ENCODE results near the gene ACP3.

ACP3 gene

DNA sequence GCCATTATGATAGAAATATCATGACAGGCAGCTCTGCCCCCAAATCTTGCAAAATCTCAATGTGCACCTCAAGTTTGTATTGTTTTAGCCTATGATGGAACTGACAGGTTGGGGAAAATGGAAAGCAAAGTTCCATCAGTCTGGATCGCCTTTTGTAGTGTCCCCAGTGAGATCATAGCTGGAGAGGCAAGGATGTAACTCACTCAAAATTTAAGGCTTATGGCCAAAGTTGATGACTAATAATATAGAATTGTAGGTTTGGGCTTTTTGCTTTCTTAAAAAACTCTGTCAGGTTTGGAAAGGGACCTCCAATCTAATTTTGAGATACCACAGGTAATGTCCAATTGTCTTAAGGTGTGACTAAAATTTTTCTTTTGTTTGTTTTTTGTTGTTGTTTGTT lies 1.4 kb upstream of the ACP3 start:
- peak; percentile 2 for DNase-seq (ENCODE audit: low read depth, low spot score)

- DNase-seq (ENCODE audit: low read depth, low spot score) = peak; percentile 4
Measured at GRCh38 chr3:132318451-132318850, 1.2 kb downstream of the ACP3 start.

DNA sequence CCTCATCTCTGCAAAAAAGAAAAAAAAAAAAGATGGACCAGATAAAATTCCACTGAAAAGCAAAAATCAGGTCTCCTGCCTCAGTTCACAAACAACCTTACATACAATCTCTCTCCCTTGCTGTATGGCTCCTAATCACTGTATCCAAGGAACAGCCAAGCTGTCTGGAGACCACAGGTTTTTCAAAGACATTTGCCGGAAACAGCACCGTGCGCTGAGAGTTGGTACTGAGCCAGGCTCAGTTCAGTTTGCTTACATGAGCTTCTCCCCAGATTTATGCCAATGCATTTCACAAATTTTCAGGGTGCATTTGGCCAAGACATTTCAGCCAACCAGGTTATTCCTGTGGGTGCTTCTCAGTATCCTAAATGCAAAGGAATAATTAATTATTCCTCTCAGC lies 4.1 kb downstream of the ACP3 start:
- DNase-seq (ENCODE audit: low read depth, low spot score) = peak; percentile 9

DNA sequence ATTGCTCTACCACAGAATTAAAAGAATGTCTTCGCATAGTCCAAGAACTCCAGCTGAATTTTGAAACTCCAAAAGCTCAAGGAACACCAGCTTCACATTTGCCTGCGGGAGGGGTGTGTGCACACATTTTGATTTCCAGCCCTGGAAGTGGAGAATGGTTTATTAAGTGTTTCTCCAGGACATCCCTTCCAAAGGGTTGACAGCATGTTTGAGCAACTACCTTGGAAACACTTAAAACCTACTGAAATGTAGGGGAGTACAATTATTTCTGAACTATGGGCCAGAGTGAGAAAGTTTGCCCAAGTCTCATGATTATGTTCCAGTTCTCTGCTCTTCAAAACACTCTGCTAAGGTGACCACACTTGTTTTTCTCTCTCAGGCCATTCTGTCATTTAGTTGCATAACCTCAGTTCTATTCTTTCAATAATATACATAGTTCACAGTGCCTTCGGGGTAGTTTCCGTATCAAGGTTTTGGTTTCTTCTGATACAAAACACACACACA lies 7.9 kb downstream of the ACP3 start:
- DNase-seq (ENCODE audit: low read depth, low spot score) = no peak

DNA sequence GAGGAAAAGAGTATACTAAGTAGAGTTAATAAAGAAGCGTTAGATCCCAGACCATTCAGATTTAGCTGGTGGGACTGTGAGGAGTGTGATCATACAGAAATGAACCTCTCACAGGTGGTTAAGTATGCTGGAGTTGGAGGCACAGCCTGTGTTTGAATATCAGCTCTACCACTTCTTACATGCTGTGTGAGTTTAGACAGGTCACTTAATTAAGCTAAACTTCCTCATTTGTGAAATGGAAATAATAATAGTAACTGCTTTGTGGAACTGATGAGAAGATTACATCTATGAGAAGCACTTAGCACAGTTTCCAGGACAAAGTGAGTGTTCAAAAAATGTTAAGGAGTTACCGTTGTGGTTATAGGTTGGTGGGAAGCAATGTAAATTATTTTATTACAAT lies 8.4 kb downstream of the ACP3 start:
- DNase-seq (ENCODE audit: low read depth, low spot score) = no peak

GRCh38 chr3:132326251-132326650 lies 9.0 kb downstream of the ACP3 start:
- DNase-seq (ENCODE audit: low read depth, low spot score) = no peak

- no peak for DNase-seq (ENCODE audit: low read depth, low spot score)
Measured at GRCh38 chr3:132332082-132332481, 14.9 kb downstream of the ACP3 start.

DNA sequence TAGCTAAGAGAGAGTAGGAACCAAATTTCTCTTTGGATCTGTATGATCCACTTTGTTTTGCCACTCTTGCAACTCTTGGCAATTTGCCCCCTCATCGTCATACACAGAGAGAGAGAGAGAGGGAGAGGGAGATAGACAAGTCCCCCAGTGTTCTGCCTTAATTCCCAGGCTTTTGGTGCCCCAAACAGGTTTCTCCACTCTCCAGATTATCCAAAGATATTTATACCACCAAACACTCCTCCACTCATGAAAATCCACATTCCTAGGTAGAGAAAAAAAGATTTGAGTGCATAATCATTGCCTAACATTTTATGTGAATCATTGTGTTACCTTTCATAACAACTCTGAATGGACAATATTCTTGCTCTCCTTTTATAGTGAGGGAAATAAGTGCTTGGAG lies 15.3 kb downstream of the ACP3 start:
- DNase-seq (ENCODE audit: low read depth, low spot score) = no peak

DNA sequence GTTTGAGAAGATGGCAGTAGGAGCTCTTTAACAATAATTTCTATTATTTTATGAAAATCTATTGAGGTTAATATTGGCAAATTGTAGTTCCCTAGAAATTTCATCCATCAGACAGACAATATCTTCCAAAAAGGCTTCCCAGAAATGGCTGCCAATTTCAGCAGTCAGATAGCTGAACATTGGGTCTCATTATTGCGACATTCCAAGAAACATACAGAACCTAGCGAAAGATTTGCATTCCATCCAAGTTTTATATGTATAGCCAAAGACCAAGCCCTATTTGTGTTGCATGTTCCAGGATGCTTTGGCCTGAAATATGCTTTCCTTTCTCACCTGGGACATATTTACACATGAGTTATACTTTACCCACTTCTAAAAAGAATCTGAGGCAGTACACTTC lies 24.5 kb downstream of the ACP3 start:
- DNase-seq (ENCODE audit: low read depth, low spot score) = no peak

GRCh38 chr3:132342183-132342582 lies 25.0 kb downstream of the ACP3 start:
- DNase-seq (ENCODE audit: low read depth, low spot score) = peak; percentile 14

GRCh38 chr3:132342610-132343009 lies 25.4 kb downstream of the ACP3 start:
- no peak for DNase-seq (ENCODE audit: low read depth, low spot score)

DNA sequence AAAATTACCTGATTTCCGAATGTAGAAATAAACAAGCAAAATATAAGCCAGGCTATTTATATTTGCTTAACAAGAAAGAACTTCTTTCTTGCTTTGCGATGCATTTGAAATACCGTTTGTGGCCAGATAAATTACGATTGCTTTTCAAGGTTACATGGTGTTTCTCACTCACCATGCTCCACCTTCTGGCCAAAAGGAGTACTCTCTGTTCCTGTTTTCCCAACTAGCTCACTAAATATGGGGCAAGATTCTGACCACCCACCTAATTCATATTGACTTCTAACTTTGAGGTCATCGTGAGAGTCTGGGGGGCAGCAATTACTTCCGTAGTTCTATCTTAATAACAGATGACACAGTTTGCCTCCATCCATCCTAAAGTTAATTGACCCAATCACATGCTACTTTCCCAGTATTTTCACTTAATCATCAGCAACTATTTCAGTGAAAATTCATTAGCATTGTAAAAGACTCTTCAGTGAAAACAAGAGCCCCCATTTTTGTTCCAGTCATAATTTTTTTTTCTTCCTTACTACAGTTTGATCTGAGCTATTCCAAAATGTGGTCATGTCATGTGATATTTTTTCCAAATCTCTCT lies 25.9 kb downstream of the ACP3 start:
- DNase-seq (ENCODE audit: low read depth, low spot score) = peak; percentile 77

DNA sequence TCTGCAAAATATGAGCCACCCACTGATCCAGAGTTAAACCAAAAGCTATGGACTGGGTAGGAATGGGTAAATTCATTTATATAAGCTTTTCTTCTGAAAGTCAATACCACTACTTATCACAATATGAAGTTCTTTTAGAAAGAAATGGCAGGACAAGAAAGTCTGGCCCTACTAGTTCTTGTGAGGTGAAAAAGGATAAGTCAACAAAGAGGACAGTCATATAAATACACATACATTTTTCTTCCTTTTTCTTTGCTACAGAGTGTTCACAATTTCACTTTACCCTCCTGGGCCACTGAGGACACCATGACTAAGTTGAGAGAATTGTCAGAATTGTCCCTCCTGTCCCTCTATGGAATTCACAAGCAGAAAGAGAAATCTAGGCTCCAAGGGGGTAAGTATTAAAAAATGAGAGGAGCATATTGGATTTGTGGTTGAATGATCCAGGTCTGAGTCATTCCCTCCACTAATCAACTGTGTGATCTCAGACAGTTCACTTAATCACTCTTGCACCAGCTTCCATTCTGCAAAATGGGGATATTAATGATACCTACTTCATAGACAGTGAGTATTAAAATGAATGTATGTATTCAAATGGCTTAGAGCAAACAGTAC lies 27.6 kb downstream of the ACP3 start:
- peak; percentile 42 for DNase-seq (ENCODE audit: low read depth, low spot score)

DNA sequence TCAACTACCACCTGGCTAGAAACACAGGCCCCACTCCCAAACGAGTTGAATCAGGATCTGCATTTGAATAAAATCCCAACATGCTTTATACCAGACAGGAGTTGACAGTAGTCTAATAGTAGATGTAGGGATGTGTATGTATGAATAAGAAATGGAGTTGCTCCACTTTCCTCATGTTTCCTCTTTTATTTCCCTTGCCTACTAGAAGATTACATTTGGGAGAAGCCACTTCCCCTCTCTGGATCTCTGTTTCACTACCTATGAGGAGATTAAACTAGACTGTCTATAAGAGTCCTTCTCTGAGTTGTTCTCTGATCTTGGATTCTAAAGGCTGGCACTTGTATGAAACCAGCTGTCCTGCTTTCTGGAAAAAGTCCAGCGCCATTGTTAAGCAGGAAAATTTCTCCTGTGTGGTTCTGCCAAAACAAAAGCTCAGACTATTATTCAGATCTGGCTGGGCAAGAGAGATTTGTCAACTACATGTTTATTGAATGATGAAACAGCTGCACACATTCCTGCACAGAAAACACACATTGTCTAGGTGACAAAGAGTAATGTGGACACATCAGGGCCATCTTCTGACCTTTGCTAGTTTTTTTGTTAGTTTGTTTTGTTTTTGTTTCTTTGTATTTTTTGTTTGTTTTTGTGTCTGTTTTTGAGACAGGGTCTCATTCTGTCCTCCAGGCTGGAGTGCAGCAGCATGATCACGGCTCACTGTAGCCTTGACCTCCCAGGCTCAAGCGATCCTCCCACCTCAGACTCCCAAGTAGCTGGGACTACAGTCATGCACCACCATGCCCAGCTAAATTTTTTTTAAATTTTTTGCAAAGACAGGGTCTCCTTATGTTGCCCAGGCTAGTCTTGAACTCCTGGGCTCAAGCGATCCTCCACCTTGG lies 29.9 kb downstream of the ACP3 start:
- DNase-seq (ENCODE audit: low read depth, low spot score) = peak; percentile 81

GRCh38 chr3:132347811-132348210 lies 30.6 kb downstream of the ACP3 start:
- no peak for DNase-seq (ENCODE audit: low read depth, low spot score)

DNA sequence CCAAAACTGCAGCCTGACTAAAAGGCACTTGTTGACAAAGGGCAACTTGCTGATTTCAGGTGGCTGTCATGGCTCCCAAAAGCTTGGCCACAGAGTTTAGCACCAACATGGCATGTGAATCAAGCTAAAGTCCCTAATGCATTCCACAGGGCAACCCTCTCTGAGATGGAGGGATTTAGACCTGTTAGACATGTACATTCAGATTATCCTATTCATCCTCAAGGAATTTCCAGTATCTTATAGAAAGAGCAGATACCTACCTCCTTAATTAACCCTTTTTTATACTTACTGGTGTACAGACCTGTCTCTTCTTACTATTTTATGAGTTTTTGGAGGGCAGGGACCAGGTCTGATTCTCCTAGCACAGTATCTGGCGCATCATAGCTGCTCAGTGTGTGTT lies 31.3 kb downstream of the ACP3 start:
- no peak for DNase-seq (ENCODE audit: low read depth, low spot score)

DNA sequence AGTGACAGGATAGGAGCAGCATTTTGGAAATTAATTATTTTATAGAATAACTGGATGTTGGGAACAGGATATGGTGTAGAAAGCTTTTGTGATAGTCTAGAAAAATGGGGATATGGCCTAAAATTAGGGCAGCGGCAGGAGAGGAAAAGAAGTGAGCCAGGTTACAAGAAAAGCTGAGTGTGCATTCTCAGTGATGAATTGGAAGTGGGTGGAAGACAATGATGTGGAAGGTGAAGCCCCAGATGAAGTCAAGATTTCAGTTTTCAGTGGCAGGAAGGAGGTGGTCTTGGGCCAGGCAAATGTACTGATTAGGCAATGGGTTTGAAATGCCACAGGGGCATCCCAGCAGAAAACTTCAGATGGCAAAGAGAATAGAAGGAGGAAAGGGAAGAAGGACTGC lies 33.6 kb downstream of the ACP3 start:
- no peak for DNase-seq (ENCODE audit: low read depth, low spot score)

- no peak for DNase-seq (ENCODE audit: low read depth, low spot score)
Measured at GRCh38 chr3:132351222-132351806, 34.1 kb downstream of the ACP3 start.

DNA sequence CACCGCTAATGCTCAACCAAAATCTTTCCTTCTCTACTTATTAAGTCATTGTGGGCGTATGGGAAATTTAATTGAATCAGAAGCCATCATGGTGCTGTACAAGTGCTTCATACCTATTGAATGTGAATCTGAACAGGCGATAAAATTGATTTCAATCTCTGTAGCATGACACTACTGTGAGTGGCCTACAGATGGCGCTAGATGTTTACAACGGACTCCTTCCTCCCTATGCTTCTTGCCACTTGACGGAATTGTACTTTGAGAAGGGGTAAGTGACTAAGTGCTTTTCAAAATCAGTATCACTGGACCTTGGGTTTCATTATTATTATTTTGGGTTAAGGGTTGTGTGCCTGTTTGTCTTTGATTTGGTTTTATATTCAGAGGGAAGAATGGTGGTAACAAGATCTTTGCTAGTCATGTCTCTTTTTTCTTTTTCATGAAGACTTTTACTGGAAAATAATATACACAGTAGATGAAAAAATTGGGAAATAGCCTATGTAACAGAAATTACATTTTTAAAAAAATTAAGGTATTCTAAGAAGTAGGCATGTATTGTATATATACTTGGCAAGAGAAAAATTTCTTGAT lies 35.4 kb downstream of the ACP3 start:
- peak; percentile 79 for DNase-seq (ENCODE audit: low read depth, low spot score)

DNA sequence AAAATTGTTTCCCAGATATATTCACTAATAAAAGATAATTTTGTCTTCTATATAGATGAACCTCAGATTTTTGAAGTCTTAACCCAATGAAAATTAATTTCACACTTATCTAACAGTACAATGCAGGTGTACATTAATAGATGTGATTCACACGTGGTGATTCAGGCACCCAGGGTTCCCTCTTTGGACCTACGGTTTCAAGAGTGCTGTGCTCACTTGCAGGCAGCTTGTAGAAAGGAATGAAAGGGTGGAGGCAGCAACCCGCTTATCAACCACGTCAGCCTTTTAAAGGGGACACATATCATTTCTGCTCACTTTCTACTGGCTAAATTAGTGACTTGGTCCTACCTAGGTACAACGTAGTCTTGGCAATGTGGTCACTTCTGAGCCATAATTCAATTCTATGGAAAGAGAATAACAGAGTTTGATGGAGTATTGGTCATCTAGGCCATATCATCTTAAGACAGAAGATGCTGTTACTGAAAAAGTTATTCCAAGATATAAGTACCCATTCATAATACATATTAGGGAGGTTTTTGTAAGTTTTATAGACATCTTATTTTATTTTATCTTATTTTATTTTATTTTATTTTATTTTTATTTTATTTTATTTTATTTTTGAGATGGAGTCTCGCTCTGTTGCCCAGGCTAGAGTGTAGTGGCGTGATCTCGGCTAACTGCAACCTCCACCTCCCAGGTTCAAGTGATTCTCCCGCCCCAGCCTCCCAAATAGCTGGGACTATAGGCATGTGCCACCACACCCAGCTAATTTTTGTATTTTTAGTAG lies 37.9 kb downstream of the ACP3 start:
- no peak for DNase-seq (ENCODE audit: low read depth, low spot score)

GRCh38 chr3:132356568-132356967 lies 39.4 kb downstream of the ACP3 start:
- no peak for DNase-seq (ENCODE audit: low read depth, low spot score)
